ENCODE results near the gene PHF5A. TPM values are rescaled to one million over a fixed set of nuclear protein-coding genes. Genes with fewer than 3 reads are reported as not detected.
"Not testable (repeated sequence)": the region's sequence is repeated elsewhere in the genome, so short reads cannot be mapped to it uniquely, and the experiment has no call there.

PHF5A gene
- total and polyA plus RNA-seq, 2 donors (not counting 1 experiment from before 2014, with no cell fraction given), result 61.5 to 63.3 TPM

GRCh38 chr22:41433480-41433879 lies 35.0 kb downstream of the PHF5A start:
- not testable (repeated sequence) for H3K9me3 ChIP-seq (ENCODE audit: control insufficient read depth, insufficient read depth, low read depth, low read length); H4K20me1 ChIP-seq (ENCODE audit: control insufficient read depth, extremely low read depth, insufficient read depth, low read length); H3K4me1 ChIP-seq (ENCODE audit: control insufficient read depth, extremely low read depth, insufficient read depth, low read length); H3K4me2 ChIP-seq (ENCODE audit: extremely low read depth, insufficient read depth, low read length); H3K9ac ChIP-seq (ENCODE audit: insufficient read depth, low read length); H3K27ac ChIP-seq (ENCODE audit: insufficient read depth, low read length); H3K27me3 ChIP-seq (ENCODE audit: control insufficient read depth, insufficient read depth, low read length); H3K4me3 ChIP-seq (replicated peaks in 1 of 4; ENCODE audit: control extremely low read depth in 1 of 4, insufficient read depth in 1 of 4, low read depth in 3 of 4, low read length in 4 of 4); DNase-seq (ENCODE audit: low read depth in 2 of 2); H2AFZ ChIP-seq (ENCODE audit: low read length)
- H3K36me3 ChIP-seq (ENCODE audit: control insufficient read depth, insufficient read depth, low read length), result peaks cover 23% of the 10 kb centered on the region
- H3K79me2 ChIP-seq (ENCODE audit: control insufficient read depth, insufficient read depth, low read length), result peaks cover 33% of the 10 kb centered on the region

DNA sequence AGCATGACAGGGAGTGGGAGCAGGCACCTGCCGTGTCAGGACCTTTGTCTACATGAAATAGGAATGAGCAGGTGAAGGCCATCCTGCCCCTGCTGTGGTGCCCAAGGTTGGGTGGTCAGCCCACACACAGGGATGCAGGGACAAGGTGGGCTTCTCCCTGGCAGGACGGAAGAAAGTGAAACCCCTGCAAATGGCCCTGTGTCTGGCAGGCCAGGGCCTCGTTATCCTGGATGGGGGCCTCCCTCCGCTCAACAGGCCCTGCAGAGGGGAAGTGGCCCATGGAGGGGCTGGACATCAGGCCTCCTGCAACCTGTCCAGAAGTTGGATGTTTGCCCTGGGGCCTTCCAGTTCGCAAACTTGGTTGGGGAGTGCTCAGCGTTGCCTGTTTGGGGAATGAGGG lies 36.8 kb downstream of the PHF5A start:
- H2AFZ ChIP-seq (ENCODE audit: low read length), result no peak overlapping the region
- no peaks in the 10 kb centered on the region for H3K9me3 ChIP-seq (ENCODE audit: control insufficient read depth, insufficient read depth, low read depth, low read length)
- H3K79me2 ChIP-seq (ENCODE audit: control insufficient read depth, insufficient read depth, low read length), result peaks cover 21% of the 10 kb centered on the region
- DNase-seq (ENCODE audit: low read depth in 2 of 2), result no peak
- no peaks in the 10 kb centered on the region for H4K20me1 ChIP-seq (ENCODE audit: control insufficient read depth, extremely low read depth, insufficient read depth, low read length)
- no peaks in the 10 kb centered on the region for H3K4me1 ChIP-seq (ENCODE audit: control insufficient read depth, extremely low read depth, insufficient read depth, low read length)
- H3K27me3 ChIP-seq (ENCODE audit: control insufficient read depth, insufficient read depth, low read length), result no peaks in the 10 kb centered on the region
- H3K36me3 ChIP-seq (ENCODE audit: control insufficient read depth, insufficient read depth, low read length), result peaks cover 18% of the 10 kb centered on the region
- no peak overlapping the region for H3K4me3 ChIP-seq (replicated peaks in 1 of 4; ENCODE audit: control extremely low read depth in 1 of 4, insufficient read depth in 1 of 4, low read depth in 3 of 4, low read length in 4 of 4)
- H3K4me2 ChIP-seq (ENCODE audit: extremely low read depth, insufficient read depth, low read length), result no peak overlapping the region
- no peak for TF ChIP-seq EZH2 (IDR thresholded peaks at IDR 0.05; ENCODE audit: low read length, missing control alignments)
- TF ChIP-seq CTCF (conservative IDR thresholded peaks at IDR 0.05 in 1 of 2, IDR thresholded peaks at IDR 0.05 in 1 of 2; ENCODE audit: low read depth in 1 of 2, low read length in 2 of 2), result no peak
- H3K9ac ChIP-seq (ENCODE audit: insufficient read depth, low read length), result no peak overlapping the region
- H3K27ac ChIP-seq (ENCODE audit: insufficient read depth, low read length), result no peak overlapping the region

DNA sequence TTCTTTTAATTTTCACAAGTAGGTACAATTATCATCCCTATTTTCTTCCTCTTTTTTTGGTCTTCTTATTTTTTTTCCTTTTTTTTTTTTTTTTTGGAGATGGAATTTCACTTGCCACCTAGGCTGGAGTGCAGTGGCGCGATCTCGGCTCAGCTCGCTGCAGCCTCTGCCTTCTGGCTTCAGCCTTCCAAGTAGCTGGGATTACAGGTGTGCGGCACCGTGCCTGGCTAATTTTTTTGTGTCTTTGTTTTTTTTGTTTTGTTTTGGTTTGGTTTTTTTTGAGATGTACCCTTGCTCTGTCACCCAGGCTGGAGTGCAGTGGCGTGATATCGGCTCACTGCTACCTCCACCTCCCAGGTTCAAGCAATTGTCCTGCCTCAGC lies 38.5 kb downstream of the PHF5A start:
- Histone ChIP-seq H3K4me1 (ENCODE audit: control insufficient read depth, extremely low read depth, insufficient read depth, low read length) (no peaks in the 10 kb centered on the region), H3K36me3 (ENCODE audit: control insufficient read depth, insufficient read depth, low read length) (peaks cover 6% of the 10 kb centered on the region), H4K20me1 (ENCODE audit: control insufficient read depth, extremely low read depth, insufficient read depth, low read length) (no peaks in the 10 kb centered on the region), H3K27ac (ENCODE audit: insufficient read depth, low read length) (no peak overlapping the region), H3K4me3 (replicated peaks in 1 of 4; ENCODE audit: control extremely low read depth in 1 of 4, insufficient read depth in 1 of 4, low read depth in 3 of 4, low read length in 4 of 4) (no peak overlapping the region), H3K27me3 (ENCODE audit: control insufficient read depth, insufficient read depth, low read length) (no peaks in the 10 kb centered on the region), H3K9me3 (ENCODE audit: control insufficient read depth, insufficient read depth, low read depth, low read length) (no peaks in the 10 kb centered on the region), H3K4me2 (ENCODE audit: extremely low read depth, insufficient read depth, low read length) (no peak overlapping the region), H3K9ac (ENCODE audit: insufficient read depth, low read length) (no peak overlapping the region), H2AFZ (ENCODE audit: low read length) (no peak overlapping the region), H3K79me2 (ENCODE audit: control insufficient read depth, insufficient read depth, low read length) (peaks cover 5% of the 10 kb centered on the region)
- no peak for DNase-seq (ENCODE audit: low read depth in 2 of 2)
- TF ChIP-seq CTCF (conservative IDR thresholded peaks at IDR 0.05 in 1 of 2, IDR thresholded peaks at IDR 0.05 in 1 of 2; ENCODE audit: low read depth in 1 of 2, low read length in 2 of 2) (no peak), EZH2 (IDR thresholded peaks at IDR 0.05; ENCODE audit: low read length, missing control alignments) (no peak)

Measured in fibroblast of lung (primary cell).